ENCODE measurements around the gene USH2A. TPM values are rescaled to one million over a fixed set of nuclear protein-coding genes. Genes with fewer than 3 reads are reported as not detected.

The USH2A gene
- polyA plus RNA-seq, 2 of the 4 experiments (the other 2 are of a cell fraction), result not detected

- DNase-seq (ENCODE audit: low read depth in 1 of 2, low spot score in 1 of 2), result no peak
- ChIA-PET CTCF (no interaction called here), POLR2A (no interaction called here)
Observed at GRCh38 chr1:216169351-216169750, 253.9 kb downstream of the USH2A start.

GRCh38 chr1:216168546-216168945 lies 254.7 kb downstream of the USH2A start:
- Histone ChIP-seq H3K27ac (no peak overlapping the region), H3K4me2 (no peak overlapping the region), H3K4me1 (no peaks in the 10 kb centered on the region), H3K9me3 (no peaks in the 10 kb centered on the region), H3K4me3 (no peak overlapping the region)
- ChIA-PET POLR2A (no interaction called here), CTCF (no interaction called here)
- 4% methylated on average over 3 of the region's 3 CpGs for WGBS (ENCODE audit: missing lambda C conversion rate)
- FAIRE-seq, result no peak
- no peak for TF ChIP-seq RARB (CRISPR knock-in tag; IDR thresholded peaks at IDR 0.05)
- TF ChIP-seq POLR2A (IDR thresholded peaks at IDR 0.05; ENCODE audit: low read length), result no peak
- no peak for TF ChIP-seq ESRRA (IDR thresholded peaks at IDR 0.05; ENCODE audit: borderline replicate concordance, low read length)
- no peak for TF ChIP-seq BHLHE40 (IDR thresholded peaks at IDR 0.05; ENCODE audit: low read depth, low read length)
- ATAC-seq, result no peak
- no peak for DNase-seq (ENCODE audit: low read depth in 1 of 2, low spot score in 1 of 2)

More at GRCh38 chr1:216169351-216169750, 253.9 kb downstream of the USH2A start:
- WGBS (ENCODE audit: missing lambda C conversion rate), result 10% methylated on average over 1 of the region's 1 CpG
- Histone ChIP-seq H3K9me3 (no peaks in the 10 kb centered on the region), H3K27ac (no peak overlapping the region), H3K4me2 (no peak overlapping the region), H3K4me3 (no peak overlapping the region), H3K4me1 (no peaks in the 10 kb centered on the region)
- FAIRE-seq, result no peak
- no peak for ATAC-seq
- TF ChIP-seq POLR2AphosphoS2 (conservative IDR thresholded peaks at IDR 0.05; ENCODE audit: low read length), result no peak
- TF ChIP-seq GATA3 (IDR thresholded peaks at IDR 0.05; ENCODE audit: borderline replicate concordance), result no peak
- TF ChIP-seq CBX2 (IDR thresholded peaks at IDR 0.05; ENCODE audit: borderline replicate concordance, low read depth), result no peak
- TF ChIP-seq JUNB (IDR thresholded peaks at IDR 0.05), result no peak
- TF ChIP-seq HMGXB4 (CRISPR knock-in tag; IDR thresholded peaks at IDR 0.05; ENCODE audit: borderline replicate concordance), result no peak
- no peak for TF ChIP-seq CEBPB (IDR thresholded peaks at IDR 0.05)
- no peak for TF ChIP-seq RFX5 (IDR thresholded peaks at IDR 0.05)
- TF ChIP-seq KDM1A (IDR thresholded peaks at IDR 0.05; ENCODE audit: low read depth), result no peak
- TF ChIP-seq RAD21 (conservative IDR thresholded peaks at IDR 0.05 in 1 of 2, IDR thresholded peaks at IDR 0.05 in 1 of 2), result no peak
- TF ChIP-seq HEYL (CRISPR knock-in tag; IDR thresholded peaks at IDR 0.05), result no peak
- no peak for TF ChIP-seq FOXS1 (CRISPR knock-in tag; IDR thresholded peaks at IDR 0.05)

- Histone ChIP-seq H3K4me2 (no peak overlapping the region), H3K4me1 (no peaks in the 10 kb centered on the region), H3K9me3 (no peaks in the 10 kb centered on the region), H3K4me3 (no peak overlapping the region), H3K27ac (no peak overlapping the region)
- DNase-seq (ENCODE audit: low read depth in 1 of 2, low spot score in 1 of 2), result no peak
- ChIA-PET POLR2A (no interaction called here), CTCF (no interaction called here)
- TF ChIP-seq MAFK (IDR thresholded peaks at IDR 0.05; ENCODE audit: partially characterized antibody) (peak; percentile 80), CHD4 (IDR thresholded peaks at IDR 0.05; ENCODE audit: borderline replicate concordance) (no peak), HOXB5 (CRISPR knock-in tag; IDR thresholded peaks at IDR 0.05) (no peak)
- no peak for FAIRE-seq
- ATAC-seq, result no peak
Observed at GRCh38 chr1:216154063-216154462, 269.2 kb downstream of the USH2A start.

- CTCF ChIA-PET, result no interaction called here
- H3K9me3 ChIP-seq, result no peaks in the 10 kb centered on the region
- DNase-seq (ENCODE audit: low read depth in 1 of 2, low spot score in 1 of 2) (no peak), ATAC-seq (no peak), FAIRE-seq (no peak)
- WGBS (ENCODE audit: missing lambda C conversion rate), result 6% methylated on average over 2 of the region's 2 CpGs
- no peak overlapping the region for H3K4me2 ChIP-seq
- H3K4me1 ChIP-seq, result no peaks in the 10 kb centered on the region
- POLR2A ChIA-PET, result no interaction called here
- H3K27ac ChIP-seq, result no peak overlapping the region
- no peak overlapping the region for H3K4me3 ChIP-seq
- TF ChIP-seq HOXB13 (CRISPR knock-in tag; IDR thresholded peaks at IDR 0.05; ENCODE audit: low read depth) (no peak), MAZ (IDR thresholded peaks at IDR 0.05; ENCODE audit: borderline replicate concordance, low read depth, low read length) (no peak), POLR2AphosphoS2 (conservative IDR thresholded peaks at IDR 0.05; ENCODE audit: low read length) (no peak), CBX8 (IDR thresholded peaks at IDR 0.05) (no peak), USF2 (IDR thresholded peaks at IDR 0.05) (no peak), ELK1 (IDR thresholded peaks at IDR 0.05; ENCODE audit: low read depth, low read length) (no peak), NFE2L2 (conservative IDR thresholded peaks at IDR 0.05; ENCODE audit: low read length) (no peak), NPAS2 (CRISPR knock-in tag; IDR thresholded peaks at IDR 0.05; ENCODE audit: borderline replicate concordance) (no peak), CTCF (IDR thresholded peaks at IDR 0.05) (no peak), HDAC2 (IDR thresholded peaks at IDR 0.05) (no peak), EP300 (IDR thresholded peaks at IDR 0.05) (no peak), CEBPB (IDR thresholded peaks at IDR 0.05) (no peak), ZFP36 (IDR thresholded peaks at IDR 0.05; ENCODE audit: borderline replicate concordance, partially characterized antibody) (no peak), JUNB (IDR thresholded peaks at IDR 0.05) (no peak), RFX5 (IDR thresholded peaks at IDR 0.05) (no peak), FOXS1 (CRISPR knock-in tag; IDR thresholded peaks at IDR 0.05) (no peak), MAFK (IDR thresholded peaks at IDR 0.05; ENCODE audit: partially characterized antibody) (no peak), RAD21 (conservative IDR thresholded peaks at IDR 0.05 in 1 of 2, IDR thresholded peaks at IDR 0.05 in 1 of 2) (no peak)
Observed at GRCh38 chr1:216153130-216153529, 270.1 kb downstream of the USH2A start.
